H9 (cell line): ENCODE results near the gene PRKAG2. TPM values are rescaled to one million over a fixed set of nuclear protein-coding genes. Genes with fewer than 3 reads are reported as not detected.

Source experiments
- DNase-seq: peaks from one replicate; pipeline ENCODE4 v3.0.0-alpha.2; 2017
- H2AFZ ChIP-seq: one replicate; pipeline ENCODE4 v1.6.1; 2013; ENCODE audit warnings: mild to moderate bottlenecking, low read length, control low read depth, moderate library complexity
- H2AK5ac ChIP-seq: 2 replicates; pipeline ENCODE4 v1.6.1; 2013; ENCODE audit warnings: low read length, control low read depth, mixed read lengths; ENCODE audit not compliant: insufficient read length
- H2BK120ac ChIP-seq: one replicate; pipeline ENCODE4 v1.6.1; 2013; ENCODE audit warnings: low read depth, mild to moderate bottlenecking, low read length, control low read depth, inconsistent platforms; ENCODE audit not compliant: poor library complexity, severe bottlenecking
- H2BK12ac ChIP-seq: 2 replicates; pipeline ENCODE4 v1.6.1; 2013; ENCODE audit warnings: low read length, control low read depth, mixed read lengths, low read depth; ENCODE audit not compliant: insufficient read length
- H2BK15ac ChIP-seq: 2 replicates; pipeline ENCODE4 v1.6.1; 2013; ENCODE audit warnings: low read depth, low read length, control low read depth
- H2BK20ac ChIP-seq: one replicate; pipeline ENCODE4 v1.6.1; 2013; ENCODE audit warnings: low read depth, mild to moderate bottlenecking, low read length, control low read depth, inconsistent platforms; ENCODE audit not compliant: poor library complexity, severe bottlenecking
- H2BK5ac ChIP-seq: 2 replicates; pipeline ENCODE4 v1.6.1; 2013; ENCODE audit warnings: low read length, control low read depth, mixed read lengths; ENCODE audit not compliant: insufficient read length
- H3K14ac ChIP-seq: 2 replicates; pipeline ENCODE4 v1.6.1; 2013; ENCODE audit warnings: low read length, control low read depth; ENCODE audit not compliant: insufficient read depth
- H3K18ac ChIP-seq: 2 replicates; pipeline ENCODE4 v1.6.1; 2013; ENCODE audit warnings: low read depth, mild to moderate bottlenecking, mixed read lengths, low read length, control low read depth; ENCODE audit not compliant: insufficient read length
- H3K23ac ChIP-seq: 2 replicates; pipeline ENCODE4 v1.6.1; 2013; ENCODE audit warnings: low read length, control low read depth, mixed read lengths, low read depth; ENCODE audit not compliant: insufficient read length
- H3K23me2 ChIP-seq: 2 replicates; pipeline ENCODE4 v1.6.1; 2013; ENCODE audit warnings: low read depth, mild to moderate bottlenecking, mixed read lengths, low read length, control low read depth; ENCODE audit not compliant: insufficient read length, poor library complexity, severe bottlenecking
- H3K27ac ChIP-seq: 2 replicates; pipeline ENCODE4 v1.5.1; 2013; ENCODE audit warnings: low read length, control low read depth, mixed read lengths, low read depth; ENCODE audit not compliant: insufficient read length
- H3K27me3 ChIP-seq: 2 replicates; pipeline ENCODE4 v1.6.1; 2013; ENCODE audit warnings: low read length, control low read depth, inconsistent platforms; ENCODE audit not compliant: insufficient read depth
- H3K4ac ChIP-seq: 2 replicates; pipeline ENCODE4 v1.6.1; 2013; ENCODE audit warnings: low read depth, mild to moderate bottlenecking, control low read depth, inconsistent platforms, low read length, moderate library complexity
- H3K4me1 ChIP-seq: 2 replicates; pipeline ENCODE4 v1.6.1; 2013; ENCODE audit warnings: low read length, control low read depth, inconsistent platforms; ENCODE audit not compliant: insufficient read depth
- H3K4me2 ChIP-seq: 2 replicates; pipeline ENCODE4 v1.6.1; 2013; ENCODE audit warnings: low read length, control low read depth, mixed read lengths; ENCODE audit not compliant: insufficient read length, insufficient read depth
- H3K56ac ChIP-seq: 2 replicates; pipeline ENCODE4 v1.6.1; 2013; ENCODE audit warnings: low read depth, mild to moderate bottlenecking, mixed read lengths, low read length, control low read depth; ENCODE audit not compliant: insufficient read length
- H3K79me1 ChIP-seq: 2 replicates; pipeline ENCODE4 v1.6.1; 2013; ENCODE audit warnings: low read depth, mild to moderate bottlenecking, moderate library complexity, low read length, control low read depth, inconsistent platforms; ENCODE audit not compliant: insufficient read depth, poor library complexity, severe bottlenecking
- H3K79me2 ChIP-seq: 2 replicates; pipeline ENCODE4 v1.6.1; 2013; ENCODE audit warnings: low read length, control low read depth, inconsistent platforms; ENCODE audit not compliant: insufficient read depth
- H3K9ac ChIP-seq: 2 replicates; pipeline ENCODE4 v1.6.1; 2013; ENCODE audit warnings: low read length, control low read depth, mixed read lengths; ENCODE audit not compliant: insufficient read length; ENCODE audit errors: extremely low read depth
- H3K9me3 ChIP-seq: one replicate; pipeline ENCODE4 v1.6.1; 2013; ENCODE audit warnings: low read depth, low read length, inconsistent platforms; ENCODE audit not compliant: control insufficient read depth
- H3T11ph ChIP-seq: one replicate; pipeline ENCODE4 v1.6.1; 2013; ENCODE audit warnings: mild to moderate bottlenecking, low read length, control low read depth, inconsistent platforms
- H4K20me1 ChIP-seq: one replicate; pipeline ENCODE4 v1.6.1; 2013; ENCODE audit not compliant: control insufficient read depth, insufficient read length, insufficient read depth
- H4K5ac ChIP-seq: 2 replicates; pipeline ENCODE4 v1.6.1; 2013; ENCODE audit warnings: low read depth, mild to moderate bottlenecking, mixed read lengths, low read length, control low read depth; ENCODE audit not compliant: insufficient read length
- H4K8ac ChIP-seq: replicated peaks from 2 replicates; pipeline ENCODE4 v1.6.1; 2013; ENCODE audit warnings: low read length, control low read depth, mixed read lengths, low read depth; ENCODE audit not compliant: insufficient read length
- H4K91ac ChIP-seq: 2 replicates; pipeline ENCODE4 v1.6.1; 2013; ENCODE audit warnings: low read depth, mild to moderate bottlenecking, moderate library complexity, mixed read lengths, low read length, control low read depth; ENCODE audit not compliant: insufficient read length
- H3K27ac Mint-ChIP-seq, 3 experiments: 2 replicates in 2 of 3; 3 replicates in 1 of 3; pipeline ENCODE4 v1.8.0; 2020 to 2021; ENCODE audit warnings: mixed read lengths in 3 of 3, mild to moderate bottlenecking in 1 of 3, moderate library complexity in 1 of 3
- H3K27me3 Mint-ChIP-seq: 2 replicates; pipeline ENCODE4 v1.8.0; 2021; ENCODE audit warnings: low read depth, mild to moderate bottlenecking, moderate library complexity, mixed read lengths
- H3K36me3 Mint-ChIP-seq, 3 experiments: 2 replicates in 2 of 3; 3 replicates in 1 of 3; pipeline ENCODE4 v1.8.0; 2020 to 2021; ENCODE audit warnings: low read depth in 3 of 3, mixed read lengths in 3 of 3; ENCODE audit not compliant: insufficient read depth in 1 of 3
- H3K4me1 Mint-ChIP-seq, 2 experiments: 2 replicates each; pipeline ENCODE4 v1.8.0; 2020; ENCODE audit warnings: mixed read lengths in 2 of 2
- H3K4me3 Mint-ChIP-seq, 2 experiments: 2 replicates in 1 of 2; 3 replicates in 1 of 2; pipeline ENCODE4 v1.8.0; 2020 to 2021; ENCODE audit warnings: mild to moderate bottlenecking in 2 of 2, mixed read lengths in 2 of 2, moderate library complexity in 1 of 2
- H3K9me3 Mint-ChIP-seq, 2 experiments: 2 replicates in 1 of 2; 3 replicates in 1 of 2; pipeline ENCODE4 v1.8.0; 2020; ENCODE audit warnings: mild to moderate bottlenecking in 2 of 2, mixed read lengths in 2 of 2, moderate library complexity in 1 of 2
- CTCF ChIP-seq: fragments of 200-600 bp; sonication (generic); conservative IDR thresholded peaks from 3 replicates; pipeline ENCODE4 v1.8.0; 2021; ENCODE audit warnings: antibody characterized with exemption, mild to moderate bottlenecking
- WGBS: extraction: QIAGEN DNeasy Blood & Tissue Kit; methylation state at CpG from one replicate; pipeline ENCODE4 v1.1.7; 2013; ENCODE audit warnings: missing lambda C conversion rate, low lambda C conversion rate, mixed read lengths; ENCODE audit not compliant: insufficient read length; ENCODE audit errors: extremely low coverage; 5-methylcytosine and 5-hydroxymethylcytosine counted together
- total RNA-seq: library from RNA; stranded (reverse); gene quantifications from 2 replicates; pipeline ENCODE4 v1.2.1, GENCODE V29; 2021

The PRKAG2 gene
- total RNA-seq, 1 experiment from 2014 or later = 11.8 TPM

GRCh38 chr7:151768805-151769187 is 108.1 kb downstream of the PRKAG2 start:
- no peak for TF ChIP-seq CTCF

More at GRCh38 chr7:151768805-151769187, 108.1 kb downstream of the PRKAG2 start:
- Histone ChIP-seq H4K91ac (no peak overlapping the region), H2AK5ac (no peak overlapping the region), H3T11ph (no peak overlapping the region), H4K20me1 (no peaks in the 10 kb centered on the region), H3K27me3 (no peaks in the 10 kb centered on the region; the same call in 1 of the 2 replicates), H3K27ac (no peak overlapping the region), H3K56ac (no peak overlapping the region), H2BK20ac (no peak overlapping the region), H3K4me2 (no peak overlapping the region), H3K18ac (no peak overlapping the region), H2AFZ (no peak overlapping the region), H2BK5ac (no peak overlapping the region), H3K14ac (no peak overlapping the region), H3K4me1 (no peaks in the 10 kb centered on the region), H4K8ac (no peak overlapping the region), H2BK15ac (no peak overlapping the region), H3K23ac (no peak overlapping the region), H3K4ac (no peak overlapping the region), H3K9me3 (no peaks in the 10 kb centered on the region), H3K9ac (no peak overlapping the region), H3K23me2 (no peaks in the 10 kb centered on the region), H2BK12ac (no peak overlapping the region), H3K79me1 (no peaks in the 10 kb centered on the region), H4K5ac (no peak overlapping the region), H2BK120ac (no peak overlapping the region), H3K79me2 (no peaks in the 10 kb centered on the region)
- WGBS = no CpG with 5 or more reads among the region's 2 CpGs
- Mint-ChIP-seq H3K4me1 (peaks cover 0 to 6% of the 10 kb centered on the region in 2 experiments; a peak in 1 of 4 replicates), H3K27ac (no peak overlapping the region), H3K4me3 (no peak overlapping the region), H3K27me3 (peaks cover 19% of the 10 kb centered on the region), H3K9me3 (no peaks in the 10 kb centered on the region), H3K36me3 (no peaks in the 10 kb centered on the region)
- no peak for DNase-seq
